ENCODE data around the gene EMP2.

- TF ChIP-seq CTCF (conservative IDR thresholded peaks at IDR 0.05; ENCODE audit: low read length) (no peak), EZH2phosphoT487 (IDR thresholded peaks at IDR 0.05; ENCODE audit: borderline replicate concordance) (no peak)
Observed at GRCh38 chr16:10552998-10553491, 27.4 kb downstream of the EMP2 start.

Data from Loucy (cell line).